HepG2 (cell line): ENCODE measurements around the gene NPAS2. TPM values are rescaled to one million over a fixed set of nuclear protein-coding genes. Genes with fewer than 3 reads are reported as not detected.
A peak's percentile ranks its signal among the peaks of the same experiment; 100 is the strongest.

Experiments used
- ATAC-seq: fragments of 200-7000 bp; cut with Tn5 transposase; 3 replicates; pipeline ENCODE4 v1.9.1; 2020; ENCODE audit warnings: mild to moderate bottlenecking, moderate library complexity
- BruUV-seq: library from RNA; stranded (reverse); fragments of 400-500 nt; replicated peaks from 2 replicates; lab custom pipeline; 2021; lab: Mats Ljungman, UMichigan
- CTCF ChIA-PET: fragments of 300-600 bp; formaldehyde crosslinking; extraction: SDS; loops from one replicate; lab custom pipeline; 2021; ENCODE audit warnings: low total read pairs, inconsistent platforms, low intra/inter-chr PET ratio; lab: Yijun Ruan, JAX
- POLR2A ChIA-PET: fragments of 350-600 bp; sonication (Branson Sonifier 250); formaldehyde crosslinking; loops from one replicate; lab custom pipeline; 2020; ENCODE audit warnings: antibody characterized with exemption, inconsistent platforms; lab: Yijun Ruan, JAX
- DNase-seq: peaks from one replicate; pipeline ENCODE4 v3.0.0-alpha.2; 2015; ENCODE audit warnings: low spot score
- FAIRE-seq: peaks from 3 replicates; lab custom pipeline; 2011; peaks lifted over from hg19 to GRCh38; lab: Jason Lieb, UNC
- H2AFZ ChIP-seq: one replicate; pipeline ENCODE4 v1.6.1; 2011; ENCODE audit warnings: low read length, inconsistent platforms
- H3K27ac ChIP-seq: fragments of 300-600 bp; 3 replicates; pipeline ENCODE4 v1.8.0; 2011; ENCODE audit warnings: mixed run types, mild to moderate bottlenecking, mixed read lengths, low read length, inconsistent platforms; ENCODE audit not compliant: insufficient read depth; ENCODE audit errors: extremely low read length
- H3K27me3 ChIP-seq, 2 experiments: fragments of 200-600 bp in 1 of 2; 2 replicates in 1 of 2; 3 replicates in 1 of 2; pipeline versions ENCODE4 v1.6.0 to v1.8.0; 2011; ENCODE audit warnings: low read length in 2 of 2, mild to moderate bottlenecking in 2 of 2, moderate library complexity in 2 of 2, inconsistent platforms in 1 of 2; ENCODE audit not compliant: insufficient read depth in 2 of 2, control insufficient read depth in 1 of 2
- H3K36me3 ChIP-seq, 2 experiments: fragments of 200-600 bp in 1 of 2; replicated peaks in 1 of 2; 2 replicates in 1 of 2; 3 replicates in 1 of 2; pipeline versions ENCODE4 v1.5.1 to v1.8.0; 2011; ENCODE audit warnings: low read length in 2 of 2, inconsistent platforms in 1 of 2; ENCODE audit not compliant: insufficient read depth in 2 of 2, control insufficient read depth in 1 of 2
- H3K4me1 ChIP-seq: 2 replicates; pipeline ENCODE4 v1.5.1; 2012; ENCODE audit warnings: low read length, inconsistent platforms; ENCODE audit not compliant: insufficient read depth
- H3K4me2 ChIP-seq: 2 replicates; pipeline ENCODE4 v1.6.0; 2011; ENCODE audit warnings: low read depth, low read length, inconsistent platforms
- H3K4me3 ChIP-seq, 3 experiments: fragments of 200-600 bp in 1 of 3; sonication (generic), shearing (Covaris generic) in 1 of 3; replicated peaks in 1 of 3; 2 replicates each; pipeline ENCODE4 v1.5.1; 2011 to 2016; ENCODE audit warnings: low read length in 3 of 3, inconsistent platforms in 2 of 3, low read depth in 2 of 3, mild to moderate bottlenecking in 2 of 3, control low read depth in 1 of 3, mixed read lengths in 1 of 3; ENCODE audit not compliant: insufficient read depth in 1 of 3
- H3K79me2 ChIP-seq: one replicate; pipeline ENCODE4 v1.6.1; 2011; ENCODE audit warnings: low read length, inconsistent platforms; ENCODE audit not compliant: insufficient read depth
- H3K9ac ChIP-seq: 2 replicates; pipeline ENCODE4 v1.6.0; 2011; ENCODE audit warnings: mild to moderate bottlenecking, low read depth, low read length, inconsistent platforms; ENCODE audit not compliant: insufficient read depth
- H3K9me3 ChIP-seq: 2 replicates; pipeline ENCODE4 v1.5.1; 2012; ENCODE audit warnings: mild to moderate bottlenecking, low read length
- H4K20me1 ChIP-seq: 2 replicates; pipeline ENCODE4 v1.6.0; 2011; ENCODE audit warnings: inconsistent platforms, mild to moderate bottlenecking, low read length, moderate library complexity; ENCODE audit not compliant: insufficient read depth
- HCFC1 ChIP-seq: fragments of 150-350 bp; IDR thresholded peaks from 2 replicates; pipeline ENCODE4 v1.6.1; 2014; ENCODE audit warnings: low read depth, low read length
- KLF11 ChIP-seq: IDR thresholded peaks from 2 replicates; pipeline ENCODE4 v1.6.1; 2016; ENCODE audit warnings: missing compliant biosample characterization
- MAFF ChIP-seq: IDR thresholded peaks from 2 replicates; pipeline ENCODE4 v1.6.1; 2011; ENCODE audit warnings: low read depth, low read length, improper control_type of control experiment
- NR2C2 ChIP-seq: sonication (generic); formaldehyde crosslinking; IDR thresholded peaks from 2 replicates; pipeline ENCODE4 v1.4.0; 2020; ENCODE audit warnings: missing genetic modification reagents, mild to moderate bottlenecking, moderate library complexity, borderline replicate concordance
- TRIM24 ChIP-seq: sonication (generic); formaldehyde crosslinking; IDR thresholded peaks from 2 replicates; pipeline ENCODE4 v1.8.0; 2022; ENCODE audit warnings: mild to moderate bottlenecking, missing genetic modification reagents
- ZBTB38 ChIP-seq: sonication (generic); formaldehyde crosslinking; IDR thresholded peaks from 2 replicates; pipeline ENCODE4 v1.5.1; 2020; ENCODE audit warnings: mild to moderate bottlenecking, missing genetic modification reagents
- ZFP36L2 ChIP-seq: sonication (generic); formaldehyde crosslinking; IDR thresholded peaks from 2 replicates; pipeline ENCODE4 v1.4.0; 2020; ENCODE audit warnings: missing genetic modification reagents
- ZFX ChIP-seq: sonication (generic); formaldehyde crosslinking; IDR thresholded peaks from 2 replicates; pipeline ENCODE4 v1.4.0; 2020; ENCODE audit warnings: mild to moderate bottlenecking, low read depth, missing genetic modification reagents, moderate library complexity
- ZNF329 ChIP-seq: sonication (generic); formaldehyde crosslinking; IDR thresholded peaks from 2 replicates; pipeline ENCODE4 v1.9.0; 2021; ENCODE audit warnings: low read depth, mild to moderate bottlenecking, missing genetic modification reagents
- ZNF350 ChIP-seq: sonication (generic); formaldehyde crosslinking; IDR thresholded peaks from 2 replicates; pipeline ENCODE4 v1.4.0; 2020; ENCODE audit warnings: mild to moderate bottlenecking, low read depth, missing genetic modification reagents, borderline replicate concordance
- ZNF510 ChIP-seq: sonication (generic); formaldehyde crosslinking; IDR thresholded peaks from 2 replicates; pipeline ENCODE4 v1.4.0; 2020; ENCODE audit warnings: low read depth, mild to moderate bottlenecking, missing genetic modification reagents
- ZNF720 ChIP-seq: sonication (generic); formaldehyde crosslinking; IDR thresholded peaks from 2 replicates; pipeline ENCODE4 v1.4.0; 2020; ENCODE audit warnings: missing genetic modification reagents
- ZSCAN22 ChIP-seq: sonication (generic); formaldehyde crosslinking; IDR thresholded peaks from 2 replicates; pipeline ENCODE4 v1.4.0; 2020; ENCODE audit warnings: mild to moderate bottlenecking, missing genetic modification reagents
- WGBS: methylation state at CpG from one replicate; pipeline ENCODE4 v1.1.6; 2017; ENCODE audit warnings: low lambda C conversion rate; 5-methylcytosine and 5-hydroxymethylcytosine counted together
- in situ Hi-C: cut with HindIII; loops from 2 replicates; pipeline ENCODE4 v1.10.0; 2017; ENCODE audit warnings: low pct_unique_long_range_greater_than_20kb; ENCODE audit not compliant: extremely low pct_ligation_motif_present
- intact Hi-C: fragments of 100-400 bp; cut with micrococcal nuclease; formaldehyde crosslinking; loops from one replicate; pipeline ENCODE4 v1.10.0; 2022; ENCODE audit not compliant: unreplicated experiment
- polyA plus RNA-seq, 8 experiments: library from polyadenylated mRNA; depleted of rRNA in 3 of 8; stranded (reverse) in 7 of 8; unstranded in 1 of 8; fragments of >200 nt; fragmentation: Illumina TruSeq in 4 of 8; extraction: Trizol in 4 of 8; gene quantifications; 2 replicates each; pipeline versions ENCODE4 v1.2.1 to v1.2.3, GENCODE V29; 2011 to 2016; ENCODE audit warnings: low read depth in 4 of 8, missing spikeins in 1 of 8, mixed read lengths in 1 of 8; ENCODE audit not compliant: insufficient read depth in 1 of 8
- total RNA-seq, 5 experiments: library from RNA; depleted of rRNA; stranded (reverse); fragments of >200 nt; fragmentation: Illumina TruSeq; extraction: Trizol; gene quantifications; 2 replicates each; pipeline ENCODE4 v1.2.3, GENCODE V29; 2016; ENCODE audit warnings: low read depth in 1 of 5
- TF ChIP-seq, protein P1 (sequence below): sonication (generic); formaldehyde crosslinking; IDR thresholded peaks from 2 replicates; pipeline ENCODE4 v1.4.0; 2020; ENCODE audit warnings: mild to moderate bottlenecking, low read depth, missing genetic modification reagents
- TF ChIP-seq, protein P2 (sequence below): sonication (generic); formaldehyde crosslinking; IDR thresholded peaks from 2 replicates; pipeline ENCODE4 v1.4.0; 2020; ENCODE audit warnings: mild to moderate bottlenecking, missing genetic modification reagents
- TF ChIP-seq, protein P3 (sequence below): sonication (generic); formaldehyde crosslinking; IDR thresholded peaks from 2 replicates; pipeline ENCODE4 v1.5.0; 2020; ENCODE audit warnings: missing genetic modification reagents, mild to moderate bottlenecking, borderline replicate concordance
- TF ChIP-seq, protein P4 (sequence below): IDR thresholded peaks from 2 replicates; pipeline ENCODE4 v1.6.1; 2018; ENCODE audit warnings: missing genetic modification reagents

NPAS2 gene
- total and polyA plus RNA-seq, 2 of the 13 experiments (the other 11 are each of a cell fraction or from before 2014, with no cell fraction given), result 14.8 to 37.5 TPM

DNA sequence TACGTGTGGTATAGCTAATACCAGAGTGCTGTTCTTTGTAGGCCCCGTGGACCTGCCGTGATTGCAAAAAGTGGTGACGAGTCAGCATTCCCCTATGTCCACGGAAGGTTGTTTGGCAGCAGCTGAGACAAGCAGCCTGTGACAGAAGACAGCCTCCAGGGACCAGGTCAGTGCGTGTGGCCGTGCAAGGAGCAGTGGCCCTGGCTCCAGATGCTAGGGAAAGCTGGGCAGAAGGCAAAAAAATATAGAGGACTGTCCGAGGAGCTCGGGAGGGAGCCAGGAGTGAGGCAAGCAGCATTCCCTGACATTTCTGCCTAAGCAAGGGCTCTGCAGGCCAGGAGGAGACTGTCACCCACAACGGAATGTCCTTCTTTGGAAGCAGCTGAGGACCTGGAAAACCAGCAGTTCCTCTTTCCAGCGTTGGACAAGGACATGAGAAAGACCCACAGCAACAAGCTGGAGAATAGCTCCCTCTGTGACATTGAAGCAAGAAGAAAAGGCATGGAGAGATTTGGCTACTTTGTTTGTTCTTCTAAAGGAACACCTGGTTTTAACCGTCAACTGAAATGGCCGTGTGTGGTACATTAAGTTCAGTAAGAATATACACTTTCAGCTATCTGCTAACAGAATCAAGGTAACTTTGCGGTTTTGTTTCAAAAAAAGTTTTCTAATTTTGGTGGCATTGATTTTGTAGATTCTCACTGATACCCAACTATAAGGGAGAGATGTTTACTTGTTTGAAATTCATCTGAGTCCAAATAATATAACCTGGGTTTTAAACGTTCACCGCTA lies 58.3 kb downstream of the NPAS2 start:
- FAIRE-seq (no peak), DNase-seq (no peak), ATAC-seq (no peak)
- no TSS peak for BruUV-seq
- peaks cover 2 to 16% of the 10 kb centered on the region in 2 experiments; a peak in 3 of 5 replicates for H3K36me3 ChIP-seq
- POLR2A ChIA-PET, result no interaction called here
- H3K9ac ChIP-seq, result no peak overlapping the region
- 89% methylated on average over 16 of the region's 16 CpGs for WGBS
- H3K4me2 ChIP-seq, result no peak overlapping the region
- CTCF ChIA-PET, result no interaction called here
- H4K20me1 ChIP-seq, result peaks cover under 1% of the 10 kb centered on the region; the same call in 1 of the 2 replicates
- intact Hi-C loops, result no loop called here
- H3K4me1 ChIP-seq, result peaks cover 64% of the 10 kb centered on the region
- peaks cover 39% of the 10 kb centered on the region for H3K79me2 ChIP-seq
- no peak overlapping the region for H3K4me3 ChIP-seq
- H3K27ac ChIP-seq, result peak overlapping the region; percentile 8
- H2AFZ ChIP-seq, result no peak overlapping the region
- no peaks in the 10 kb centered on the region for H3K27me3 ChIP-seq
- in situ Hi-C loops, result no loop called here
- H3K9me3 ChIP-seq, result no peaks in the 10 kb centered on the region
- TF ChIP-seq ZNF329 (no peak), ZFX (0 out of 2 replicates have a peak, but pooled peaks have one; percentile 22), ZBTB38 (CRISPR knock-in tag) (peak; percentile 56; the same call in 1 of the 2 replicates), KLF11 (CRISPR knock-in tag) (no peak), ZSCAN22 (CRISPR knock-in tag) (no peak), ZNF720 (CRISPR knock-in tag) (no peak), ZFP36L2 (CRISPR knock-in tag) (no peak), TRIM24 (CRISPR knock-in tag) (no peak), ZNF510 (CRISPR knock-in tag) (no peak), ZNF350 (CRISPR knock-in tag) (no peak), HCFC1 (no peak), NR2C2 (no peak), MAFF (peak; percentile 78)
- TF ChIP-seq, protein P1, sequence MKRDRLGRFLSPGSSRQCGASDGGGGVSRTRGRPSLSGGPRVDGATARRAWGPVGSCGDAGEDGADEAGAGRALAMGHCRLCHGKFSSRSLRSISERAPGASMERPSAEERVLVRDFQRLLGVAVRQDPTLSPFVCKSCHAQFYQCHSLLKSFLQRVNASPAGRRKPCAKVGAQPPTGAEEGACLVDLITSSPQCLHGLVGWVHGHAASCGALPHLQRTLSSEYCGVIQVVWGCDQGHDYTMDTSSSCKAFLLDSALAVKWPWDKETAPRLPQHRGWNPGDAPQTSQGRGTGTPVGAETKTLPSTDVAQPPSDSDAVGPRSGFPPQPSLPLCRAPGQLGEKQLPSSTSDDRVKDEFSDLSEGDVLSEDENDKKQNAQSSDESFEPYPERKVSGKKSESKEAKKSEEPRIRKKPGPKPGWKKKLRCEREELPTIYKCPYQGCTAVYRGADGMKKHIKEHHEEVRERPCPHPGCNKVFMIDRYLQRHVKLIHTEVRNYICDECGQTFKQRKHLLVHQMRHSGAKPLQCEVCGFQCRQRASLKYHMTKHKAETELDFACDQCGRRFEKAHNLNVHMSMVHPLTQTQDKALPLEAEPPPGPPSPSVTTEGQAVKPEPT (CRISPR knock-in tag), result no peak
- TF ChIP-seq, protein P2, sequence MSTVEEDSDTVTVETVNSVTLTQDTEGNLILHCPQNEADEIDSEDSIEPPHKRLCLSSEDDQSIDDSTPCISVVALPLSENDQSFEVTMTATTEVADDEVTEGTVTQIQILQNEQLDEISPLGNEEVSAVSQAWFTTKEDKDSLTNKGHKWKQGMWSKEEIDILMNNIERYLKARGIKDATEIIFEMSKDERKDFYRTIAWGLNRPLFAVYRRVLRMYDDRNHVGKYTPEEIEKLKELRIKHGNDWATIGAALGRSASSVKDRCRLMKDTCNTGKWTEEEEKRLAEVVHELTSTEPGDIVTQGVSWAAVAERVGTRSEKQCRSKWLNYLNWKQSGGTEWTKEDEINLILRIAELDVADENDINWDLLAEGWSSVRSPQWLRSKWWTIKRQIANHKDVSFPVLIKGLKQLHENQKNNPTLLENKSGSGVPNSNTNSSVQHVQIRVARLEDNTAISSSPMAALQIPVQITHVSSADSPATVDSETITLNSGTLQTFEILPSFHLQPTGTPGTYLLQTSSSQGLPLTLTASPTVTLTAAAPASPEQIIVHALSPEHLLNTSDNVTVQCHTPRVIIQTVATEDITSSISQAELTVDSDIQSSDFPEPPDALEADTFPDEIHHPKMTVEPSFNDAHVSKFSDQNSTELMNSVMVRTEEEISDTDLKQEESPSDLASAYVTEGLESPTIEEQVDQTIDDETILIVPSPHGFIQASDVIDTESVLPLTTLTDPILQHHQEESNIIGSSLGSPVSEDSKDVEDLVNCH (CRISPR knock-in tag), result no peak
- TF ChIP-seq, protein P3, sequence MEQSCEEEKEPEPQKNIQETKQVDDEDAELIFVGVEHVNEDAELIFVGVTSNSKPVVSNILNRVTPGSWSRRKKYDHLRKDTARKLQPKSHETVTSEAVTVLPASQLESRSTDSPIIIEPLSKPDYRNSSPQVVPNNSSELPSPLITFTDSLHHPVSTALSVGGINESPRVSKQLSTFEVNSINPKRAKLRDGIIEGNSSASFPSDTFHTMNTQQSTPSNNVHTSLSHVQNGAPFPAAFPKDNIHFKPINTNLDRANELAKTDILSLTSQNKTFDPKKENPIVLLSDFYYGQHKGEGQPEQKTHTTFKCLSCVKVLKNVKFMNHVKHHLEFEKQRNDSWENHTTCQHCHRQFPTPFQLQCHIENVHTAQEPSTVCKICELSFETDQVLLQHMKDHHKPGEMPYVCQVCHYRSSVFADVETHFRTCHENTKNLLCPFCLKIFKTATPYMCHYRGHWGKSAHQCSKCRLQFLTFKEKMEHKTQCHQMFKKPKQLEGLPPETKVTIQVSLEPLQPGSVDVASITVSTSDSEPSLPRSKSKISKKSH (CRISPR knock-in tag), result peak; percentile 33; the same call in 1 of the 2 replicates
- TF ChIP-seq, protein P4, sequence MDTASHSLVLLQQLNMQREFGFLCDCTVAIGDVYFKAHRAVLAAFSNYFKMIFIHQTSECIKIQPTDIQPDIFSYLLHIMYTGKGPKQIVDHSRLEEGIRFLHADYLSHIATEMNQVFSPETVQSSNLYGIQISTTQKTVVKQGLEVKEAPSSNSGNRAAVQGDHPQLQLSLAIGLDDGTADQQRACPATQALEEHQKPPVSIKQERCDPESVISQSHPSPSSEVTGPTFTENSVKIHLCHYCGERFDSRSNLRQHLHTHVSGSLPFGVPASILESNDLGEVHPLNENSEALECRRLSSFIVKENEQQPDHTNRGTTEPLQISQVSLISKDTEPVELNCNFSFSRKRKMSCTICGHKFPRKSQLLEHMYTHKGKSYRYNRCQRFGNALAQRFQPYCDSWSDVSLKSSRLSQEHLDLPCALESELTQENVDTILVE (CRISPR knock-in tag), result no peak
